ENCODE results near the gene HOXD11. TPM values are rescaled to one million over a fixed set of nuclear protein-coding genes. Genes with fewer than 3 reads are reported as not detected.

Gene HOXD11
- total and polyA plus RNA-seq, 8 donors, result not detected

DNA sequence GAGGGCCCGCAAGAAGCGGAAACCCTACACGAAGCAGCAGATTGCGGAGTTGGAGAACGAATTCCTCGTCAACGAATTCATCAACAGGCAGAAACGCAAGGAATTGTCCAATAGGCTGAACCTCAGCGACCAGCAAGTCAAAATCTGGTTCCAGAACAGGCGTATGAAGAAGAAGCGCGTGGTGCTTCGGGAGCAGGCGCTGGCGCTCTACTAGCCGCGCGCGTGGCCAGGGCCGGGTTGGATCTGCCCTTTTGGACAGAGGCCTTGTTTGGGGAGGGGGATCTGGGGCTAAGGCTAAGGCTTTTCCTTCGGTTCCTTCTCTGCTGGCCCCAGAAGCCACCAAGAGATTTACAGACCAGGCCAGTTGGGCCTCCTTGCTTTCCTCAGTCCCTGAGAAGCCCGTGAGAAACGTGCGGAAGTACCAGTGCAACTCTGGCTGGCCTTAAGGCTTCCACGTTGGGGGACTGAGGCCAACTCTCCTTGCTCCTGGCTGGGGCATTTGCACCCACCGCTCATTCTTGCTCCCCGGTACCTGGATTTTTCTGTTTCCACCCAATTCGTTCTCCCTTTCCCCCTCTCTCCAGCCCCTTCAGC lies 6.4 kb upstream of the HOXD11 start:
- TF ChIP-seq, protein P1, sequence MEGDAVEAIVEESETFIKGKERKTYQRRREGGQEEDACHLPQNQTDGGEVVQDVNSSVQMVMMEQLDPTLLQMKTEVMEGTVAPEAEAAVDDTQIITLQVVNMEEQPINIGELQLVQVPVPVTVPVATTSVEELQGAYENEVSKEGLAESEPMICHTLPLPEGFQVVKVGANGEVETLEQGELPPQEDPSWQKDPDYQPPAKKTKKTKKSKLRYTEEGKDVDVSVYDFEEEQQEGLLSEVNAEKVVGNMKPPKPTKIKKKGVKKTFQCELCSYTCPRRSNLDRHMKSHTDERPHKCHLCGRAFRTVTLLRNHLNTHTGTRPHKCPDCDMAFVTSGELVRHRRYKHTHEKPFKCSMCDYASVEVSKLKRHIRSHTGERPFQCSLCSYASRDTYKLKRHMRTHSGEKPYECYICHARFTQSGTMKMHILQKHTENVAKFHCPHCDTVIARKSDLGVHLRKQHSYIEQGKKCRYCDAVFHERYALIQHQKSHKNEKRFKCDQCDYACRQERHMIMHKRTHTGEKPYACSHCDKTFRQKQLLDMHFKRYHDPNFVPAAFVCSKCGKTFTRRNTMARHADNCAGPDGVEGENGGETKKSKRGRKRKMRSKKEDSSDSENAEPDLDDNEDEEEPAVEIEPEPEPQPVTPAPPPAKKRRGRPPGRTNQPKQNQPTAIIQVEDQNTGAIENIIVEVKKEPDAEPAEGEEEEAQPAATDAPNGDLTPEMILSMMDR (IDR thresholded peaks at IDR 0.05), result no peak
- Histone ChIP-seq H3K27ac (no peak overlapping the region), H3K36me3 (no peaks in the 10 kb centered on the region), H3K9me3 (no peaks in the 10 kb centered on the region), H3K4me3 (no peak overlapping the region), H3K4me1 (peaks cover 0 to 8% (median 4%) of the 10 kb centered on the region in 3 donors), H3K27me3 (peaks cover 2 to 84% (median 40%) of the 10 kb centered on the region in 4 donors)
- no peak for DNase-seq
- WGBS, 2 donors, result 10 to 12% methylated on average over 28 of the region's 28 CpGs
- no peak for FAIRE-seq
- no peak for ATAC-seq
- intact Hi-C loops (cut with DNase I), result loop anchor here in 1 of 3 donors (10.0 kb wide), 1 partner anchor 746 kb away; no protein-coding TSS in a partner anchor

DNA sequence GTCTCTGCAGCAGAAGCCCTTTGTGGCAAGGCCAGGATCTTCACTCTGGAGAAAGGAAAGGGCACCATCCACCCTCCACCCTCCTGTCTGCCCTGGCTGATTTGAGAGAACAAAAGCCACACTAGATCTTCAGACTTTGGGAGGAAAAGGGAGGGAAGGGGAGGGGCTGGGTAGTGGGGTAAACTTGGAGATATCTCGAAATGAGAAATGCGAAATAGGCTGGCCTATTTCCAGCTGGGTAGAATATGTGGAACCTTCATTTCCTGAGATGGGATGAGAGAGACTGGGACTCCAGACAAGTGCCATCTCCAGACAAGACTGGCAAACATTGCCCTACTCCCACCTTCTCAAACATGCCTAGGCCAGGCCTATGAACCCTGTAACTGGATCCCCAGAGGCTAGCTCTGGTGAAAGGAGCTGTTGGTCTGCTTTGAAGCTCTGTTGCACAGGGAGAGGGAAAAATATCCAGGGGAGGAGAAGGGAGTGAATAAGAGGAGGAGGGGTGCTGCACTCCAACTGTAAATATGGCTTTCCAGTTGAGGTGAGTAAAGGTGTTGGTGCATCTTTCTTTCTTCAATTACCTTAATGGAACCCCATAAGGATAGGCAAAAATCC lies 5.8 kb upstream of the HOXD11 start:
- no peak overlapping the region for H3K27ac ChIP-seq
- no peaks in the 10 kb centered on the region for H3K9me3 ChIP-seq
- DNase-seq, result no peak
- H3K4me3 ChIP-seq, result no peak overlapping the region
- H3K4me1 ChIP-seq, result peaks cover 0 to 8% (median 4%) of the 10 kb centered on the region in 3 donors
- no peak for ATAC-seq
- FAIRE-seq, result no peak
- WGBS, 2 donors, result 7 to 11% methylated on average over 2 of the region's 2 CpGs
- TF ChIP-seq, protein P1 (IDR thresholded peaks at IDR 0.05), result no peak
- peaks cover 2 to 77% (median 33%) of the 10 kb centered on the region in 4 donors for H3K27me3 ChIP-seq
- no peaks in the 10 kb centered on the region for H3K36me3 ChIP-seq
- intact Hi-C loops (cut with DNase I), result loop anchor here in 1 of 3 donors (10.0 kb wide), 1 partner anchor 747 kb away; no protein-coding TSS in a partner anchor

DNA sequence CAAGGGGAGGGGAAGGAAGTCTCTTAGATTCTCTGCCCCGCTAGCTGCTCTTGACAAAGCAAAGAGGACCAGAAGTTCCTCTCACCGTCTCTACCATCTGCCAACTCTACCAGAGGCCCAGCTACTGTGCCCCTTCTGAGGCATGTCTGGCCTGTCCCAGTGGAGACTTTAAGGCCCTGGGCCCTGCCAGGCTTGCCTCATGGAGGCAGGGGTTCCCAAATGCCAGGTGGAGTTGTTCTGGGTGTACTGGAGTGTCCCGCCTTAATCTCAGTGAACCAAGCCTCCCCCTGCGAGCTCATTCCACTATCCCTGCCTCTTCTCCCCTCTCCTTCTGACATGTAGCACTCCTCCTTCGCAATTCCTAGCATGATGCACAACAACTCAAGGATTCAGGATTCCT lies 5.2 kb upstream of the HOXD11 start:
- TF ChIP-seq, protein P1 (IDR thresholded peaks at IDR 0.05), result no peak
- ATAC-seq, result no peak
- DNase-seq, result no peak
- Histone ChIP-seq H3K9me3 (no peaks in the 10 kb centered on the region), H3K27me3 (peaks cover 2 to 74% (median 30%) of the 10 kb centered on the region in 4 donors), H3K4me1 (peaks cover 0 to 8% (median under 1%) of the 10 kb centered on the region in 3 donors), H3K4me3 (no peak overlapping the region), H3K27ac (no peak overlapping the region), H3K36me3 (no peaks in the 10 kb centered on the region)
- no peak for FAIRE-seq
- 50 to 64% methylated on average over 5 of the region's 5 CpGs for WGBS, 2 donors
- intact Hi-C loops (cut with DNase I), result loop anchor here in 1 of 3 donors (10.0 kb wide), 1 partner anchor 747 kb away; no protein-coding TSS in a partner anchor

DNA sequence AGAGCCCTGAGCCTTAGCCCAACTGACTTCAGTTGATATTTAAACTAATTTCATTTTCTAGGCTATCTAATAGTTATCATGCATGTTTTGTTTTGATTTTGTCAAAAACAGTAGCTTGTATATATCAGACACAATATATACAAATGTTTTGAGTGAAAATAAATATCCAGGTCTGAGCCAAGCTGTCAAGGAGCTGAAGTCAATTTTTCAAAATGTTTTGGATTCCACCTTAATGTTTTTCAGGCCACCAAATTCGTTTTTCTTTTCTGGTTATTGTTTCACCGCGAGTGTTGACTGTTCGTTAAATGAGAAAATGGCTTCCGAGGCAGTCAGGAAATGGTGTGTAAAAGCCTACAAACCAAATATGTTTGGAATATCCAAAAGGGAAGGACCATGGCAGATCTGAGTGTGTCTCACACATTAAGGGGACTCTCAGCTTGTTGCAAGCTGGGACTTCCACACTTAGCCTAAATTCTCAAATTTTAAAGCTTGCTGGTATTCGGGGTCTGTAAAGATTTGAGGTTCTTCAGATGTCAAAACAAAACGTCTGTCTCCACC lies 4.7 kb upstream of the HOXD11 start:
- intact Hi-C loops (cut with DNase I), result loop anchor here in 1 of 3 donors (10.0 kb wide), 1 partner anchor 748 kb away; no protein-coding TSS in a partner anchor
- Histone ChIP-seq H3K4me1 (peaks cover 0 to 5% (median 0%) of the 10 kb centered on the region in 3 donors), H3K27ac (no peak overlapping the region), H3K9me3 (no peaks in the 10 kb centered on the region), H3K27me3 (peaks cover 2 to 75% (median 31%) of the 10 kb centered on the region in 4 donors), H3K4me3 (no peak overlapping the region), H3K36me3 (no peaks in the 10 kb centered on the region)
- ATAC-seq (no peak), FAIRE-seq (no peak), DNase-seq (no peak)
- TF ChIP-seq, protein P1 (IDR thresholded peaks at IDR 0.05), result no peak
- WGBS, 2 donors, result 16 to 19% methylated on average over 7 of the region's 7 CpGs
